ENCODE measurements around the gene DPP4.

DNA sequence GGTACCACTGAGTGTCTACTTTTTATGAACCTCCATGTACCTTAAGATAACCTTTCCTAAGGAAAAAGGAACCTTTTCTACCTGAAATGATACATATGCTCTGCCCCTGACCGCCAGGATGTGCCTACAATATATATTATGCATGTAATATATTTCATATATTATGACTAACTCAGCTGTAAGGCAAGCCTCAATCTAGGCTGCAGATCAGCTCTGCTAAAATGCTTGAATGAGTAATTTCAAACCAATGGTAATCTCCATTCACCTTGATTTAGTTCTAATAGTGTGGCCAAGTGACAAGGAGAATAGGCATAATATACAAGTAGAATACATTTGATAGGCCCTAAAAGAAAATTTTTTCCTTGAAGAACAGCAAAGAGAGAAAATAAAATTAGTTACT, 101.8 kb downstream of the DPP4 start:
- TF ChIP-seq, protein P1, sequence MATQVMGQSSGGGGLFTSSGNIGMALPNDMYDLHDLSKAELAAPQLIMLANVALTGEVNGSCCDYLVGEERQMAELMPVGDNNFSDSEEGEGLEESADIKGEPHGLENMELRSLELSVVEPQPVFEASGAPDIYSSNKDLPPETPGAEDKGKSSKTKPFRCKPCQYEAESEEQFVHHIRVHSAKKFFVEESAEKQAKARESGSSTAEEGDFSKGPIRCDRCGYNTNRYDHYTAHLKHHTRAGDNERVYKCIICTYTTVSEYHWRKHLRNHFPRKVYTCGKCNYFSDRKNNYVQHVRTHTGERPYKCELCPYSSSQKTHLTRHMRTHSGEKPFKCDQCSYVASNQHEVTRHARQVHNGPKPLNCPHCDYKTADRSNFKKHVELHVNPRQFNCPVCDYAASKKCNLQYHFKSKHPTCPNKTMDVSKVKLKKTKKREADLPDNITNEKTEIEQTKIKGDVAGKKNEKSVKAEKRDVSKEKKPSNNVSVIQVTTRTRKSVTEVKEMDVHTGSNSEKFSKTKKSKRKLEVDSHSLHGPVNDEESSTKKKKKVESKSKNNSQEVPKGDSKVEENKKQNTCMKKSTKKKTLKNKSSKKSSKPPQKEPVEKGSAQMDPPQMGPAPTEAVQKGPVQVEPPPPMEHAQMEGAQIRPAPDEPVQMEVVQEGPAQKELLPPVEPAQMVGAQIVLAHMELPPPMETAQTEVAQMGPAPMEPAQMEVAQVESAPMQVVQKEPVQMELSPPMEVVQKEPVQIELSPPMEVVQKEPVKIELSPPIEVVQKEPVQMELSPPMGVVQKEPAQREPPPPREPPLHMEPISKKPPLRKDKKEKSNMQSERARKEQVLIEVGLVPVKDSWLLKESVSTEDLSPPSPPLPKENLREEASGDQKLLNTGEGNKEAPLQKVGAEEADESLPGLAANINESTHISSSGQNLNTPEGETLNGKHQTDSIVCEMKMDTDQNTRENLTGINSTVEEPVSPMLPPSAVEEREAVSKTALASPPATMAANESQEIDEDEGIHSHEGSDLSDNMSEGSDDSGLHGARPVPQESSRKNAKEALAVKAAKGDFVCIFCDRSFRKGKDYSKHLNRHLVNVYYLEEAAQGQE (IDR thresholded peaks at IDR 0.05; ENCODE audit: borderline replicate concordance in 1 of 2, low read depth in 1 of 2, low read length in 2 of 2): no peak
- TF ChIP-seq, protein P2, sequence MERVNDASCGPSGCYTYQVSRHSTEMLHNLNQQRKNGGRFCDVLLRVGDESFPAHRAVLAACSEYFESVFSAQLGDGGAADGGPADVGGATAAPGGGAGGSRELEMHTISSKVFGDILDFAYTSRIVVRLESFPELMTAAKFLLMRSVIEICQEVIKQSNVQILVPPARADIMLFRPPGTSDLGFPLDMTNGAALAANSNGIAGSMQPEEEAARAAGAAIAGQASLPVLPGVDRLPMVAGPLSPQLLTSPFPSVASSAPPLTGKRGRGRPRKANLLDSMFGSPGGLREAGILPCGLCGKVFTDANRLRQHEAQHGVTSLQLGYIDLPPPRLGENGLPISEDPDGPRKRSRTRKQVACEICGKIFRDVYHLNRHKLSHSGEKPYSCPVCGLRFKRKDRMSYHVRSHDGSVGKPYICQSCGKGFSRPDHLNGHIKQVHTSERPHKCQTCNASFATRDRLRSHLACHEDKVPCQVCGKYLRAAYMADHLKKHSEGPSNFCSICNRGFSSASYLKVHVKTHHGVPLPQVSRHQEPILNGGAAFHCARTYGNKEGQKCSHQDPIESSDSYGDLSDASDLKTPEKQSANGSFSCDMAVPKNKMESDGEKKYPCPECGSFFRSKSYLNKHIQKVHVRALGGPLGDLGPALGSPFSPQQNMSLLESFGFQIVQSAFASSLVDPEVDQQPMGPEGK (CRISPR knock-in tag; IDR thresholded peaks at IDR 0.05): no peak
- TF ChIP-seq HNRNPL (IDR thresholded peaks at IDR 0.05; ENCODE audit: low read depth, low read length): no peak
